Thyroid gland (tissue), 4 donors: ENCODE data around the gene NEBL. TPM values are rescaled to one million over a fixed set of nuclear protein-coding genes. Genes with fewer than 3 reads are reported as not detected.

Experiments
- DNase-seq, 2 donors: peaks; one replicate each; pipeline ENCODE4 v3.0.0-alpha.2; 2019
- H3K27ac ChIP-seq, 3 donors: fragments of 200-600 bp; sonication (generic); 1 replicate in 2 of 3; 2 replicates in 1 of 3; pipeline ENCODE4 v1.5.1; 2016 to 2019; ENCODE audit warnings: mild to moderate bottlenecking in 1 of 3, moderate library complexity in 1 of 3
- H3K27me3 ChIP-seq: fragments of 200-600 bp; sonication (generic); one replicate; pipeline ENCODE4 v1.5.1; 2019
- H3K36me3 ChIP-seq, 2 donors: fragments of 200-600 bp; sonication (generic); one replicate each; pipeline ENCODE4 v1.5.1; 2016 to 2019
- H3K4me1 ChIP-seq, 2 donors: fragments of 200-600 bp; sonication (generic); one replicate each; pipeline ENCODE4 v1.5.1; 2017 to 2019
- H3K4me3 ChIP-seq, 3 donors: fragments of 200-600 bp; sonication (generic); replicated peaks in 1 of 3; 1 replicate in 2 of 3; 2 replicates in 1 of 3; pipeline ENCODE4 v1.5.1; 2016; ENCODE audit warnings: mild to moderate bottlenecking in 1 of 3
- H3K9me3 ChIP-seq: fragments of 200-600 bp; sonication (generic); one replicate; pipeline ENCODE4 v1.5.1; 2017
- CTCF ChIP-seq, 6 experiments: fragments of 200-600 bp in 3 of 6; fragments of 450-650 bp in 3 of 6; sonication (generic) in 3 of 6; IDR thresholded peaks; one replicate each; pipeline ENCODE4 v1.5.1; 2016 to 2019; ENCODE audit warnings: antibody characterized with exemption in 6 of 6, mild to moderate bottlenecking in 2 of 6, inconsistent platforms in 1 of 6, moderate library complexity in 1 of 6
- POLR2A ChIP-seq, 2 donors: fragments of 450-650 bp; IDR thresholded peaks; one replicate each; pipeline ENCODE4 v1.6.1; 2017; ENCODE audit warnings: antibody characterized with exemption in 2 of 2, mild to moderate bottlenecking in 2 of 2, moderate library complexity in 1 of 2
- WGBS, 2 donors: methylation state at CpG; one replicate each; pipeline ENCODE4 v1.1.5; 2017; 5-methylcytosine and 5-hydroxymethylcytosine counted together
- intact Hi-C: fragments of 100-400 bp; cut with DNase I; formaldehyde crosslinking; loops from one replicate; pipeline ENCODE4 v1.15.1; 2023
- total RNA-seq, 4 donors: library from RNA; depleted of rRNA; stranded (reverse); fragments of >200 nt; gene quantifications; one replicate each; pipeline ENCODE4 v1.2.3, GENCODE V29; 2016

The NEBL gene
- total RNA-seq, 4 donors from 2014 or later, result 163 to 269 (median 214) TPM

GRCh38 chr10:20919481-20919880, 22.4 kb upstream of the NEBL start:
- no peak overlapping the region for H3K4me3 ChIP-seq
- no peaks in the 10 kb centered on the region for H3K9me3 ChIP-seq
- H3K27me3 ChIP-seq, result no peaks in the 10 kb centered on the region
- peaks cover 0 to 7% of the 10 kb centered on the region in 2 donors for H3K4me1 ChIP-seq
- DNase-seq, result no peak
- H3K27ac ChIP-seq, result no peak overlapping the region
- no peaks in the 10 kb centered on the region for H3K36me3 ChIP-seq
- 80 to 86% methylated on average over 4 of the region's 4 CpGs for WGBS, 2 donors
- TF ChIP-seq CTCF (IDR thresholded peaks at IDR 0.05) (no peak), POLR2A (IDR thresholded peaks at IDR 0.05) (no peak)
- intact Hi-C loops, result no loop called here

- DNase-seq, result no peak
- 81 to 83% methylated on average over 1 of the region's 1 CpG for WGBS, 2 donors
- no peaks in the 10 kb centered on the region for H3K27me3 ChIP-seq
- no peak overlapping the region for H3K27ac ChIP-seq
- intact Hi-C loops, result no loop called here
- H3K4me1 ChIP-seq, result no peaks in the 10 kb centered on the region
- no peaks in the 10 kb centered on the region for H3K9me3 ChIP-seq
- TF ChIP-seq POLR2A (IDR thresholded peaks at IDR 0.05), result no peak
- no peak overlapping the region for H3K4me3 ChIP-seq
- H3K36me3 ChIP-seq, result no peaks in the 10 kb centered on the region
Measured at GRCh38 chr10:20916976-20917375, 19.9 kb upstream of the NEBL start.

DNA sequence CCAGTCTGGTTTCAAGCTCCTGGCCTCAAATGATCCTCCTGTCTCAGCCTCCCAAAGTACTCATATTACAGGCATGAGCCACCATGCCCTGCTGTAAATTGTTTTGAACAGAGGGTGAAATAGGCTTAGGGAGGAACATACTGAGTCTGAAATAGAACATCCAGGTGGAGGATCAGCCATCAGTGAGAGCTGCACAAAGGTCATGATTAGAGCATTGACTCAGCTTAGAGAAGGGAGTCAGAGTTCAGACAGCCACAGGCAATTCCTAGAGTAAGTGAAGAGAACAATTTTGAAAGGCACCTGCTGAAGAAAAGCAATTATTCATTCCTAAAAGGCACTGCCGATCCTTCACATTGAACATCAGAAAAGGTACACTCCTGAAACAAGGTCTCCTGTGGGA, 15.9 kb upstream of the NEBL start:
- no peaks in the 10 kb centered on the region for H3K36me3 ChIP-seq
- TF ChIP-seq CTCF (IDR thresholded peaks at IDR 0.05), result no peak
- TF ChIP-seq POLR2A (IDR thresholded peaks at IDR 0.05), result no peak

GRCh38 chr10:20911626-20912025, 14.5 kb upstream of the NEBL start:
- intact Hi-C loops, result no loop called here
- no peaks in the 10 kb centered on the region for H3K9me3 ChIP-seq
- TF ChIP-seq POLR2A (IDR thresholded peaks at IDR 0.05), result no peak
- no peak for TF ChIP-seq CTCF (IDR thresholded peaks at IDR 0.05)
- no peaks in the 10 kb centered on the region for H3K27me3 ChIP-seq
- no peak for DNase-seq
- no peaks in the 10 kb centered on the region for H3K4me1 ChIP-seq
- no peaks in the 10 kb centered on the region for H3K36me3 ChIP-seq
- no peak overlapping the region for H3K27ac ChIP-seq
- H3K4me3 ChIP-seq, result no peak overlapping the region
- 84 to 87% methylated on average over 4 of the region's 4 CpGs for WGBS, 2 donors

More for the DNA sequence above, 15.9 kb upstream of the NEBL start:
- intact Hi-C loops, result no loop called here
- no peak for DNase-seq
- H3K4me1 ChIP-seq, result no peaks in the 10 kb centered on the region
- H3K4me3 ChIP-seq, result no peak overlapping the region
- WGBS, 2 donors, result 90 to 91% methylated on average over 1 of the region's 1 CpG
- no peaks in the 10 kb centered on the region for H3K9me3 ChIP-seq
- no peaks in the 10 kb centered on the region for H3K27me3 ChIP-seq
- H3K27ac ChIP-seq, result no peak overlapping the region

DNA sequence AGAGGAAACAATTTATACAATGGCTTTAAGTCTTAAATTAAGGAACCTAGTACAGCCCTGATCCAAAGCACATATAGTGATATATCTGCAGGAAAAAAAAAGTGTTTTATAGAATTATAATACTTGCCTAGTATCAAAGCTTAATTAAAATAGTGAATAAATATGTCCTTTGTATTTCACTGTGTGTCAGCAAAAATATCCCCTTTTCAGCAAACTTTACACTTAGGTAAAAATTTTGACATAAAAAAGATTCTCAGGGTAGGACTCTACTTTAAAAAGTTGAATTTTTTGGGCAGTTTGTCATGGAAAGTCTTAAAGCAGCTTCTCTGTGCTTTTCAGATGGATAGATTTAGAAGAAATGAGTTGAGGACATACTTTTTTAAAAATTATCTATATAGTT, 12.7 kb upstream of the NEBL start:
- intact Hi-C loops, result no loop called here
- Histone ChIP-seq H3K27ac (no peak overlapping the region), H3K4me1 (no peaks in the 10 kb centered on the region), H3K9me3 (no peaks in the 10 kb centered on the region), H3K27me3 (no peaks in the 10 kb centered on the region), H3K36me3 (no peaks in the 10 kb centered on the region), H3K4me3 (no peak overlapping the region)
- no peak for DNase-seq
- TF ChIP-seq CTCF (IDR thresholded peaks at IDR 0.05) (no peak), POLR2A (IDR thresholded peaks at IDR 0.05) (no peak)

GRCh38 chr10:20908391-20908790, 11.3 kb upstream of the NEBL start:
- no peaks in the 10 kb centered on the region for H3K9me3 ChIP-seq
- H3K36me3 ChIP-seq, result no peaks in the 10 kb centered on the region
- no peaks in the 10 kb centered on the region for H3K27me3 ChIP-seq
- intact Hi-C loops, result no loop called here
- TF ChIP-seq POLR2A (IDR thresholded peaks at IDR 0.05) (no peak), CTCF (IDR thresholded peaks at IDR 0.05) (no peak)
- H3K27ac ChIP-seq, result no peak overlapping the region
- H3K4me1 ChIP-seq, result no peaks in the 10 kb centered on the region
- no peak for DNase-seq
- no peak overlapping the region for H3K4me3 ChIP-seq
- 87 to 91% methylated on average over 3 of the region's 3 CpGs for WGBS, 2 donors
